Testis (tissue), 3 donors: ENCODE results near the gene SLC17A7. TPM values are rescaled to one million over a fixed set of nuclear protein-coding genes. Genes with fewer than 3 reads are reported as not detected.

Experiments used
- DNase-seq: peaks from one replicate; pipeline ENCODE4 v3.0.0-alpha.2; 2019
- H3K27ac ChIP-seq, 2 donors: fragments of 200-600 bp; sonication (generic); one replicate each; pipeline ENCODE4 v1.5.1; 2019
- H3K27me3 ChIP-seq: fragments of 200-600 bp; sonication (generic); one replicate; pipeline ENCODE4 v1.5.1; 2019
- H3K36me3 ChIP-seq: fragments of 200-600 bp; sonication (generic); one replicate; pipeline ENCODE4 v1.5.1; 2017; ENCODE audit warnings: low read depth; ENCODE audit errors: missing control alignments
- H3K4me1 ChIP-seq: fragments of 200-600 bp; sonication (generic); one replicate; pipeline ENCODE4 v1.5.1; 2019
- H3K4me3 ChIP-seq, 2 donors: fragments of 200-600 bp; sonication (generic); one replicate each; pipeline ENCODE4 v1.5.1; 2017 to 2019
- H3K9me3 ChIP-seq: fragments of 200-600 bp; sonication (generic); one replicate; pipeline ENCODE4 v1.5.1; 2017
- CTCF ChIP-seq, 3 experiments: fragments of 450-650 bp in 2 of 3; fragments of 200-600 bp in 1 of 3; sonication (generic) in 1 of 3; IDR thresholded peaks; one replicate each; pipeline ENCODE4 v1.5.1; 2016 to 2019; ENCODE audit warnings: antibody characterized with exemption in 3 of 3, mild to moderate bottlenecking in 2 of 3, moderate library complexity in 1 of 3
- POLR2A ChIP-seq: fragments of 450-650 bp; IDR thresholded peaks from one replicate; pipeline ENCODE4 v1.6.1; 2017; ENCODE audit warnings: antibody characterized with exemption, mild to moderate bottlenecking, moderate library complexity
- WGBS, 2 donors: methylation state at CpG; one replicate each; pipeline ENCODE4 v1.1.5; 2018; 5-methylcytosine and 5-hydroxymethylcytosine counted together
- intact Hi-C: fragments of 100-400 bp; cut with DNase I; formaldehyde crosslinking; loops from one replicate; pipeline ENCODE4 v1.15.1; 2023; ENCODE audit warnings: low total_unique reads
- polyA plus RNA-seq: library from polyadenylated mRNA; stranded (reverse); fragments of 350-450 nt; fragmentation: Illumina TruSeq; extraction: RNeasy Lipid Tissue Mini Kit (QIAGEN cat#74804); gene quantifications from one replicate; pipeline ENCODE4 v1.2.3, GENCODE V29; 2014; ENCODE audit warnings: low read depth, low replicate concordance; ENCODE audit not compliant: insufficient read depth
- total RNA-seq, 2 donors: library from RNA; depleted of rRNA; stranded (reverse); fragments of >200 nt; gene quantifications; one replicate each; pipeline ENCODE4 v1.2.3, GENCODE V29; 2016

SLC17A7 gene
- total and polyA plus RNA-seq, 3 donors from 2014 or later: 2.2 to 3.2 (median 2.7) TPM

- intact Hi-C loops: no loop called here
- Histone ChIP-seq H3K4me3 (no peak overlapping the region), H3K4me1 (peaks cover 26% of the 10 kb centered on the region), H3K27ac (no peak overlapping the region), H3K9me3 (no peaks in the 10 kb centered on the region), H3K36me3 (no peaks in the 10 kb centered on the region), H3K27me3 (peaks cover 4% of the 10 kb centered on the region)
- no peak for TF ChIP-seq CTCF (IDR thresholded peaks at IDR 0.05)
- no peak for TF ChIP-seq POLR2A
- WGBS, 2 donors: 14 to 19% methylated on average over 2 to 3 of the region's 3 CpGs
- DNase-seq: no peak
Measured at GRCh38 chr19:49421878-49422202, 19.5 kb downstream of the SLC17A7 start.

GRCh38 chr19:49421039-49421877 is 20.1 kb downstream of the SLC17A7 start:
- Histone ChIP-seq H3K36me3 (no peaks in the 10 kb centered on the region), H3K4me3 (peak overlapping the region in 1 of 2 donors; percentile 27), H3K9me3 (no peaks in the 10 kb centered on the region), H3K27me3 (peaks cover 3% of the 10 kb centered on the region), H3K4me1 (peaks cover 26% of the 10 kb centered on the region), H3K27ac (no peak overlapping the region)
- peak; percentile 78 for DNase-seq
- WGBS, 2 donors: 5% methylated on average over 48 of the region's 48 CpGs
- TF ChIP-seq CTCF (IDR thresholded peaks at IDR 0.05): no peak
- TF ChIP-seq POLR2A: no peak
- intact Hi-C loops: no loop called here

- Histone ChIP-seq H3K4me3 (no peak overlapping the region), H3K36me3 (no peaks in the 10 kb centered on the region), H3K4me1 (peaks cover 22% of the 10 kb centered on the region), H3K27ac (no peak overlapping the region), H3K9me3 (no peaks in the 10 kb centered on the region), H3K27me3 (no peaks in the 10 kb centered on the region)
- no peak for DNase-seq
- intact Hi-C loops: no loop called here
- 40 to 54% methylated on average over 2 of the region's 2 CpGs for WGBS, 2 donors
- TF ChIP-seq POLR2A (no peak), CTCF (IDR thresholded peaks at IDR 0.05) (no peak)
Measured at GRCh38 chr19:49420227-49420626, 21.1 kb downstream of the SLC17A7 start.

GRCh38 chr19:49419173-49419572 is 22.2 kb downstream of the SLC17A7 start:
- TF ChIP-seq POLR2A: no peak
- TF ChIP-seq CTCF (IDR thresholded peaks at IDR 0.05): no peak
- H3K27ac ChIP-seq: no peak overlapping the region
- no peak overlapping the region for H3K4me3 ChIP-seq
- no peaks in the 10 kb centered on the region for H3K27me3 ChIP-seq
- no peaks in the 10 kb centered on the region for H3K36me3 ChIP-seq
- WGBS, 2 donors: 88 to 89% methylated on average over 2 of the region's 2 CpGs
- DNase-seq: no peak
- intact Hi-C loops: no loop called here
- H3K9me3 ChIP-seq: no peaks in the 10 kb centered on the region
- peaks cover 22% of the 10 kb centered on the region for H3K4me1 ChIP-seq

GRCh38 chr19:49418511-49418910 is 22.8 kb downstream of the SLC17A7 start:
- H3K9me3 ChIP-seq: no peaks in the 10 kb centered on the region
- H3K4me3 ChIP-seq: no peak overlapping the region
- no peaks in the 10 kb centered on the region for H3K27me3 ChIP-seq
- H3K36me3 ChIP-seq: no peaks in the 10 kb centered on the region
- DNase-seq: no peak
- H3K4me1 ChIP-seq: peaks cover 18% of the 10 kb centered on the region
- no peak overlapping the region for H3K27ac ChIP-seq
- WGBS, 2 donors: 92% methylated on average over 5 of the region's 5 CpGs
- TF ChIP-seq CTCF (IDR thresholded peaks at IDR 0.05): no peak
- intact Hi-C loops: no loop called here
